Right lobe of liver (tissue), 6 donors: Measurements from ENCODE around the gene F12. TPM values are rescaled to one million over a fixed set of nuclear protein-coding genes. Genes with fewer than 3 reads are reported as not detected.

Source experiments
- ATAC-seq, 4 donors: fragments of 200-7000 bp; cut with Tn5 transposase; one replicate each; pipeline ENCODE4 v1.9.1; 2020; ENCODE audit warnings: mild to moderate bottlenecking in 4 of 4, moderate library complexity in 4 of 4
- DNase-seq, 3 donors: peaks; one replicate each; pipeline ENCODE4 v3.0.0-alpha.2; 2020
- H3K27ac ChIP-seq, 3 donors: fragments of 200-600 bp; one replicate each; pipeline ENCODE4 v1.8.0; 2022
- H3K27me3 ChIP-seq, 2 donors: fragments of 200-600 bp; one replicate each; pipeline ENCODE4 v1.8.0; 2022
- H3K36me3 ChIP-seq, 4 donors: fragments of 200-600 bp; sonication (generic) in 1 of 4; one replicate each; pipeline versions ENCODE4 v1.5.1 to v1.8.0; 2017 to 2022; ENCODE audit warnings: control low read depth in 1 of 4
- H3K4me1 ChIP-seq, 4 donors: fragments of 200-600 bp; sonication (generic) in 1 of 4; one replicate each; pipeline versions ENCODE4 v1.5.1 to v1.8.0; 2017 to 2022; ENCODE audit warnings: control low read depth in 1 of 4
- H3K4me3 ChIP-seq, 3 donors: fragments of 200-600 bp; one replicate each; pipeline ENCODE4 v1.8.0; 2022
- H3K9me3 ChIP-seq, 4 donors: fragments of 200-600 bp; sonication (generic) in 1 of 4; one replicate each; pipeline versions ENCODE4 v1.5.1 to v1.8.0; 2017 to 2022; ENCODE audit warnings: control low read depth in 1 of 4
- CTCF ChIP-seq, 4 donors: fragments of 200-600 bp in 3 of 4; fragments of 450-650 bp in 1 of 4; IDR thresholded peaks; one replicate each; pipeline versions ENCODE4 v1.5.1 to v1.8.0; 2016 to 2022; ENCODE audit warnings: antibody characterized with exemption in 4 of 4, mild to moderate bottlenecking in 2 of 4
- POLR2A ChIP-seq: fragments of 450-650 bp; IDR thresholded peaks from one replicate; pipeline ENCODE4 v1.6.1; 2017; ENCODE audit warnings: antibody characterized with exemption, mild to moderate bottlenecking
- WGBS: methylation state at CpG from one replicate; pipeline ENCODE4 v1.1.6; 2018; ENCODE audit warnings: low coverage, low lambda C conversion rate; ENCODE audit not compliant: insufficient coverage; ENCODE audit errors: missing lambda C conversion rate; 5-methylcytosine and 5-hydroxymethylcytosine counted together
- intact Hi-C, 2 donors: fragments of 100-400 bp; cut with DNase I; formaldehyde crosslinking; loops; one replicate each; pipeline versions ENCODE4 v1.11.2 to v1.14.1; 2022
- total RNA-seq, 6 experiments: library from RNA; depleted of rRNA in 2 of 6; stranded (reverse); fragments of >200 nt in 2 of 6; fragmentation: NEBNext Ultra II Directional in 3 of 6; extraction: Animal tissue kit (Norgen Biotek cat#: 25700) in 3 of 6; gene quantifications; one replicate each; pipeline versions ENCODE4 v1.1.0 to v1.2.4, GENCODE V29; 2016 to 2023
- donor health status: DM: no; HTN: yes; CAD: no.
- donor health status: DM: no; HTN: no; CAD: no.
- donor health status: DM: no; HTN: no; CAD: no.
- donor health status: DM: no; HTN: yes; CAD: no.
- donor health status: DM: no; HTN: yes; CAD: no.

The F12 gene
- total RNA-seq, 6 experiments from 2014 or later, result 236 to 518 (median 365) TPM

- TF ChIP-seq CTCF (IDR thresholded peaks at IDR 0.05) (no peak), POLR2A (no peak)
- Histone ChIP-seq H3K36me3 (no peaks in the 10 kb centered on the region), H3K9me3 (no peaks in the 10 kb centered on the region), H3K4me1 (no peaks in the 10 kb centered on the region), H3K27me3 (no peaks in the 10 kb centered on the region), H3K27ac (no peak overlapping the region), H3K4me3 (no peak overlapping the region)
- ATAC-seq (no peak), DNase-seq (no peak)
- intact Hi-C loops, result loop anchor here in 1 of 2 donors (5.0 kb wide), 2 partner anchors 58 to 108 kb away; no protein-coding TSS in a partner anchor
- 53% methylated on average over 3 of the region's 5 CpGs for whole genome bisulfite sequencing
Measured at GRCh38 chr5:177393990-177394389, 15.4 kb downstream of the F12 start.

- Histone ChIP-seq H3K27me3 (no peaks in the 10 kb centered on the region), H3K4me1 (no peaks in the 10 kb centered on the region), H3K36me3 (no peaks in the 10 kb centered on the region), H3K27ac (no peak overlapping the region), H3K9me3 (no peaks in the 10 kb centered on the region), H3K4me3 (no peak overlapping the region)
- DNase-seq, result no peak
- no peak for TF ChIP-seq POLR2A
- TF ChIP-seq CTCF (IDR thresholded peaks at IDR 0.05), result no peak
- no peak for ATAC-seq
- intact Hi-C loops, result loop anchor here in 1 of 2 donors (5.0 kb wide), 2 partner anchors 59 to 109 kb away; no protein-coding TSS in a partner anchor
- WGBS, result 100% methylated on average over 1 of the region's 1 CpG
Measured at GRCh38 chr5:177393206-177393765, 16.1 kb downstream of the F12 start.

GRCh38 chr5:177392765-177393164 is 16.6 kb downstream of the F12 start:
- Histone ChIP-seq H3K4me3 (no peak overlapping the region), H3K27me3 (no peaks in the 10 kb centered on the region), H3K36me3 (no peaks in the 10 kb centered on the region), H3K27ac (no peak overlapping the region), H3K4me1 (no peaks in the 10 kb centered on the region), H3K9me3 (no peaks in the 10 kb centered on the region)
- TF ChIP-seq CTCF (IDR thresholded peaks at IDR 0.05) (no peak), POLR2A (no peak)
- DNase-seq (no peak), ATAC-seq (no peak)
- intact Hi-C loops, result loop anchor here in 1 of 2 donors (5.0 kb wide), 2 partner anchors 60 to 110 kb away; no protein-coding TSS in a partner anchor
- WGBS, result 63% methylated on average over 3 of the region's 5 CpGs

GRCh38 chr5:177390363-177391300 is 18.7 kb downstream of the F12 start:
- Histone ChIP-seq H3K27ac (no peak overlapping the region), H3K36me3 (no peaks in the 10 kb centered on the region), H3K9me3 (no peaks in the 10 kb centered on the region), H3K27me3 (no peaks in the 10 kb centered on the region), H3K4me1 (no peaks in the 10 kb centered on the region), H3K4me3 (no peak overlapping the region)
- TF ChIP-seq POLR2A (no peak), CTCF (IDR thresholded peaks at IDR 0.05) (peak; percentile 97 to 99 (median 98))
- WGBS, result 16% methylated on average over 10 of the region's 13 CpGs
- ATAC-seq, result peak; percentile 86 to 95 (median 93)
- peak; percentile 74 to 83 (median 82) for DNase-seq
- intact Hi-C loops, result loop anchor here in 1 of 2 donors (5.0 kb wide), 2 partner anchors 62 to 112 kb away; no protein-coding TSS in a partner anchor
